Adrenal gland (tissue), 12 donors: Measurements from ENCODE around the gene HNF1A. TPM values are rescaled to one million over a fixed set of nuclear protein-coding genes. Genes with fewer than 3 reads are reported as not detected.

Source experiments
- DNase-seq, 7 donors: peaks; one replicate each; pipeline ENCODE4 v3.0.0-alpha.2; 2019 to 2020
- H3K27ac ChIP-seq, 5 donors: fragments of 200-600 bp; sonication (generic) in 4 of 5; 1 replicate in 3 of 5; 2 replicates in 2 of 5; pipeline versions ENCODE4 v1.5.1 to v1.8.0; 2016 to 2020; ENCODE audit warnings: mild to moderate bottlenecking in 1 of 5
- H3K27me3 ChIP-seq: fragments of 200-600 bp; 2 replicates; pipeline ENCODE4 v1.8.0; 2021
- H3K36me3 ChIP-seq, 2 donors: fragments of 200-600 bp; replicated peaks in 1 of 2; 1 replicate in 1 of 2; 2 replicates in 1 of 2; pipeline versions ENCODE4 v1.5.1 to v1.8.0; 2018 to 2022
- H3K4me1 ChIP-seq, 2 donors: fragments of 200-600 bp; replicated peaks in 1 of 2; 1 replicate in 1 of 2; 2 replicates in 1 of 2; pipeline versions ENCODE4 v1.5.1 to v1.8.0; 2018 to 2021
- H3K4me3 ChIP-seq, 4 donors: fragments of 200-600 bp; sonication (generic) in 3 of 4; one replicate each; pipeline ENCODE4 v1.5.1; 2016 to 2018
- H3K9me3 ChIP-seq, 3 donors: fragments of 200-600 bp; sonication (generic) in 1 of 3; replicated peaks in 1 of 3; 1 replicate in 2 of 3; 2 replicates in 1 of 3; pipeline versions ENCODE4 v1.5.1 to v1.8.0; 2016 to 2021
- POLR2A ChIP-seq, 2 donors: fragments of 450-650 bp; IDR thresholded peaks; one replicate each; pipeline ENCODE4 v1.6.1; 2017; ENCODE audit warnings: antibody characterized with exemption in 2 of 2, mild to moderate bottlenecking in 2 of 2, moderate library complexity in 1 of 2
- WGBS, 4 donors: extraction: QIAGEN DNeasy Blood & Tissue Kit in 2 of 4; methylation state at CpG; one replicate each; pipeline versions ENCODE4 v1.1.5 to v1.1.7; 2013 to 2017; 5-methylcytosine and 5-hydroxymethylcytosine counted together
- intact Hi-C, 2 donors: fragments of 100-400 bp; cut with DNase I; formaldehyde crosslinking; loops; one replicate each; pipeline versions ENCODE4 v1.14.1 to v1.15.0; 2022 to 2023
- polyA plus RNA-seq, 3 donors: library from polyadenylated mRNA; stranded (reverse); fragments of 200-250 nt in 2 of 3; fragments of 350-450 nt in 1 of 3; fragmentation: Illumina TruSeq in 1 of 3; extraction: RNeasy Lipid Tissue Mini Kit (QIAGEN cat#74804) in 1 of 3; gene quantifications; one replicate each; pipeline ENCODE4 v1.2.3, GENCODE V29; 2013 to 2014
- total RNA-seq, 9 donors: library from RNA; depleted of rRNA in 4 of 9; stranded (reverse); fragments of >200 nt in 4 of 9; fragments of 120-200 nt in 1 of 9; fragmentation: NEBNext Ultra II Directional in 1 of 9; extraction: Animal tissue kit (Norgen Biotek cat#: 25700) in 1 of 9; gene quantifications; one replicate each; pipeline versions ENCODE4 v1.1.0 to v1.2.4, GENCODE V29; 2013 to 2023
- TF ChIP-seq, protein P1 (sequence below), 6 experiments: fragments of 450-650 bp in 4 of 6; fragments of 200-600 bp in 2 of 6; sonication (generic) in 1 of 6; IDR thresholded peaks; 1 replicate in 5 of 6; 2 replicates in 1 of 6; pipeline versions ENCODE4 v1.5.1 to v1.8.0; 2016 to 2021; ENCODE audit warnings: antibody characterized with exemption in 6 of 6, mild to moderate bottlenecking in 2 of 6, moderate library complexity in 1 of 6
- donor health status: healthy with polysubstance abuse.
- donor health status: Bipolar disorder and iron deficiency.
- donor health status: DM: yes; HTN: yes; CAD: no.
- donor health status: DM: no; HTN: no; CAD: no.
- donor health status: DM: no; HTN: no; CAD: no.
- donor health status: DM: yes; HTN: yes; CAD: no.

Gene HNF1A
- total and polyA plus RNA-seq, 12 donors: 0.03 to 0.08 TPM; not detected in 10

DNA sequence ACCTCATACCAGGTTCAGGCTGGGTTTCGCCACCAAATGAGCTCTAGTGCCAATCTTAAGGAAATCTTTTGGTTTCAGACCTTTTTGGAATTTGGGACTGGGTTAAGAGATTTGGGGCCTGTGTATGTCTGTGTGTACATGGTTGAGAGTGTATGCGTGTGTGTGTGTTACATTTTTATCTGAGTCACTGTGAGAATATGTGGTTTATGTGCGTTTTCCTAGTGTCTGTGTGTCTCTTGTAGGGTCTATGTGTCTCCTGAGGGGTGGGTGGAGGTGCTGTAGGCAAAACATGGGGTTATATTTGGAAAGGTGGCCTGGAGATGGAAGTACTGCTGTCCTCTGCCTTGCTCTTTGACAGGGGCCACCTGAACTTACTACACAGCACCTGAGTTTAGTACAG, 20.1 kb downstream of the HNF1A start:
- Histone ChIP-seq H3K36me3 (peaks cover 0 to 3% of the 10 kb centered on the region in 2 donors), H3K4me3 (no peak overlapping the region), H3K9me3 (no peaks in the 10 kb centered on the region), H3K27me3 (no peaks in the 10 kb centered on the region), H3K27ac (no peak overlapping the region), H3K4me1 (no peaks in the 10 kb centered on the region)
- TF ChIP-seq POLR2A (IDR thresholded peaks at IDR 0.05): no peak
- TF ChIP-seq, protein P1, sequence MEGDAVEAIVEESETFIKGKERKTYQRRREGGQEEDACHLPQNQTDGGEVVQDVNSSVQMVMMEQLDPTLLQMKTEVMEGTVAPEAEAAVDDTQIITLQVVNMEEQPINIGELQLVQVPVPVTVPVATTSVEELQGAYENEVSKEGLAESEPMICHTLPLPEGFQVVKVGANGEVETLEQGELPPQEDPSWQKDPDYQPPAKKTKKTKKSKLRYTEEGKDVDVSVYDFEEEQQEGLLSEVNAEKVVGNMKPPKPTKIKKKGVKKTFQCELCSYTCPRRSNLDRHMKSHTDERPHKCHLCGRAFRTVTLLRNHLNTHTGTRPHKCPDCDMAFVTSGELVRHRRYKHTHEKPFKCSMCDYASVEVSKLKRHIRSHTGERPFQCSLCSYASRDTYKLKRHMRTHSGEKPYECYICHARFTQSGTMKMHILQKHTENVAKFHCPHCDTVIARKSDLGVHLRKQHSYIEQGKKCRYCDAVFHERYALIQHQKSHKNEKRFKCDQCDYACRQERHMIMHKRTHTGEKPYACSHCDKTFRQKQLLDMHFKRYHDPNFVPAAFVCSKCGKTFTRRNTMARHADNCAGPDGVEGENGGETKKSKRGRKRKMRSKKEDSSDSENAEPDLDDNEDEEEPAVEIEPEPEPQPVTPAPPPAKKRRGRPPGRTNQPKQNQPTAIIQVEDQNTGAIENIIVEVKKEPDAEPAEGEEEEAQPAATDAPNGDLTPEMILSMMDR (IDR thresholded peaks at IDR 0.05): no peak
- WGBS, 4 donors: 79 to 85% (median 84%) methylated on average over 3 of the region's 3 CpGs
- intact Hi-C loops: no loop called here
- DNase-seq: no peak

DNA sequence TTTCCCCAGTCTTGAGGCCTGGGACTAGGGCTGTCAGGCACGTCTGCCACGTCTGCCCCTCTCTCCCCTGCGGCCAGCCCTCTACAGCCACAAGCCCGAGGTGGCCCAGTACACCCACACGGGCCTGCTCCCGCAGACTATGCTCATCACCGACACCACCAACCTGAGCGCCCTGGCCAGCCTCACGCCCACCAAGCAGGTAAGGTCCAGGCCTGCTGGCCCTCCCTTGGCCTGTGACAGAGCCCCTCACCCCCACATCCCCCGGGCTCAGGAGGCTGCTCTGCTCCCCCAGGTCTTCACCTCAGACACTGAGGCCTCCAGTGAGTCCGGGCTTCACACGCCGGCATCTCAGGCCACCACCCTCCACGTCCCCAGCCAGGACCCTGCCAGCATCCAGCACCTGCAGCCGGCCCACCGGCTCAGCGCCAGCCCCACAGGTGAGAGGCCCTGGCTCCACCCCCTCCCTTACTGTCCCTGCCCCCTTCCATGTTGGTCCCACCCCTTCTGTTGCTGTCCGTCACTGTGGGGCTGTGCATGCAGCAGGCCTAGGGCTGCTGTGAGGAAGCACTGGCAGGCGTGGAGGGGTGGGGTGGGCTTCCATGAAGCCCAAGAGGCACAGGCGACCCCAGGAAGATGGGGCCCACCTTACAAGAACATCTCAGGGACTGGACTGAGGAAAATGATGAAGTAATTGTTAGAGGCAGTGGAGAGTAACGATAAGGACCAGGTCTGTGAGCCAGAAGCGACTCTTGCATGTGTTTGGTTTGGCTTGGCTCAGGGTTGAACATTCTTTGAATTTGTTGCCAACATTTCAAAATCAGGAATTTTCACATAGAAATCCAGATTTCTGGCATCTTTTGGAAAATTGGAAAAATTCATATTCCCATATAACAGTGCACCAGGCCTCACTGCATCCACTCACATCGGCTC, 21.1 kb downstream of the HNF1A start:
- peaks cover 0 to 14% of the 10 kb centered on the region in 2 donors for H3K36me3 ChIP-seq
- DNase-seq: no peak

DNA sequence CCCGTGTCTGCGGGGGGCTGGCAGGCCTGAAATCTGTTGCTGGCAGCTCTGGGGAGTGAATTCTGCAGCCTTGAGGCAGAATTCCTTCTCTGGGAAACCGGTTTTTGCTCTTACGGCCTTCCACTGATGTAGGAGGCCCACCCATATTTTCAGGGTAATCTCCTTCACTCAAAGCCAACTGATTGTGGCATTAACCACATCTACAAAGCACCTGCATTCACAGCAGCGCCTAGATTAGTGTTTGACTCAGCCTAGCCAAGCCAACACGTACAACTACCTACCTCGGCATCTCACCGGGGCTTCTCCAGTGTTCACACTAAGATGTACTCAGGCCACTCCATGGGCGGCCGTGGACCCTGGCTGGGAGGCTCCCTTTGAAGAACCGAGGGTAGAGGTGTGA, 22.2 kb downstream of the HNF1A start:
- no peak overlapping the region for H3K27ac ChIP-seq
- no peak overlapping the region for H3K4me3 ChIP-seq
- no peak for DNase-seq
- no peak for TF ChIP-seq POLR2A (IDR thresholded peaks at IDR 0.05)
- TF ChIP-seq, protein P1 (IDR thresholded peaks at IDR 0.05): no peak
- peaks cover 0 to 18% of the 10 kb centered on the region in 2 donors for H3K36me3 ChIP-seq
- no peaks in the 10 kb centered on the region for H3K27me3 ChIP-seq
- intact Hi-C loops: no loop called here
- 80 to 88% (median 84%) methylated on average over 10 to 11 of the region's 11 CpGs for WGBS, 4 donors
- H3K4me1 ChIP-seq: no peaks in the 10 kb centered on the region
- H3K9me3 ChIP-seq: no peaks in the 10 kb centered on the region

More for the DNA sequence above, 21.1 kb downstream of the HNF1A start:
- WGBS, 4 donors: 50 to 59% (median 53%) methylated on average over 12 to 23 of the region's 23 CpGs
- no peaks in the 10 kb centered on the region for H3K27me3 ChIP-seq
- H3K9me3 ChIP-seq: no peaks in the 10 kb centered on the region
- no peak overlapping the region for H3K4me3 ChIP-seq
- intact Hi-C loops: no loop called here
- H3K4me1 ChIP-seq: no peaks in the 10 kb centered on the region
- H3K27ac ChIP-seq: no peak overlapping the region
- no peak for TF ChIP-seq POLR2A (IDR thresholded peaks at IDR 0.05)
- TF ChIP-seq, protein P1 (IDR thresholded peaks at IDR 0.05): no peak

DNA sequence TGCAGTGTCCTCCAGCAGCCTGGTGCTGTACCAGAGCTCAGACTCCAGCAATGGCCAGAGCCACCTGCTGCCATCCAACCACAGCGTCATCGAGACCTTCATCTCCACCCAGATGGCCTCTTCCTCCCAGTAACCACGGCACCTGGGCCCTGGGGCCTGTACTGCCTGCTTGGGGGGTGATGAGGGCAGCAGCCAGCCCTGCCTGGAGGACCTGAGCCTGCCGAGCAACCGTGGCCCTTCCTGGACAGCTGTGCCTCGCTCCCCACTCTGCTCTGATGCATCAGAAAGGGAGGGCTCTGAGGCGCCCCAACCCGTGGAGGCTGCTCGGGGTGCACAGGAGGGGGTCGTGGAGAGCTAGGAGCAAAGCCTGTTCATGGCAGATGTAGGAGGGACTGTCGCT, 22.7 kb downstream of the HNF1A start:
- TF ChIP-seq, protein P1 (IDR thresholded peaks at IDR 0.05): no peak
- TF ChIP-seq POLR2A (IDR thresholded peaks at IDR 0.05): no peak
- Histone ChIP-seq H3K36me3 (peaks cover 0 to 19% of the 10 kb centered on the region in 2 donors), H3K9me3 (no peaks in the 10 kb centered on the region), H3K27me3 (no peaks in the 10 kb centered on the region), H3K27ac (no peak overlapping the region), H3K4me3 (no peak overlapping the region), H3K4me1 (no peaks in the 10 kb centered on the region)
- DNase-seq: no peak
- intact Hi-C loops: no loop called here
- WGBS, 4 donors: 77 to 96% (median 87%) methylated on average over 3 to 11 of the region's 11 CpGs
